HepG2 (cell line): ENCODE results near the gene PSAP. TPM values are rescaled to one million over a fixed set of nuclear protein-coding genes. Genes with fewer than 3 reads are reported as not detected.
A peak's percentile ranks its signal among the peaks of the same experiment; 100 is the strongest.

Source experiments
- ATF2 ChIP-seq: sonication (generic); formaldehyde crosslinking; IDR thresholded peaks from 2 replicates; pipeline ENCODE4 v1.4.0; 2020; ENCODE audit warnings: missing genetic modification reagents
- CSRNP1 ChIP-seq: sonication (generic); formaldehyde crosslinking; IDR thresholded peaks from 2 replicates; pipeline ENCODE4 v1.8.1; 2023; ENCODE audit warnings: mild to moderate bottlenecking, missing genetic modification reagents
- DR1 ChIP-seq: sonication (generic); formaldehyde crosslinking; IDR thresholded peaks from 2 replicates; pipeline ENCODE4 v1.8.0; 2021; ENCODE audit warnings: mild to moderate bottlenecking, missing genetic modification reagents, inconsistent platforms
- LRRFIP1 ChIP-seq: sonication (generic); formaldehyde crosslinking; conservative IDR thresholded peaks from 2 replicates; pipeline ENCODE4 v1.4.0; 2020; ENCODE audit warnings: missing genetic modification reagents
- MLLT10 ChIP-seq: sonication (generic); formaldehyde crosslinking; IDR thresholded peaks from 2 replicates; pipeline ENCODE4 v1.4.0; 2020; ENCODE audit warnings: missing genetic modification reagents
- MYNN ChIP-seq: sonication (generic); formaldehyde crosslinking; IDR thresholded peaks from 2 replicates; pipeline ENCODE4 v1.4.0; 2020; ENCODE audit warnings: mild to moderate bottlenecking, low read depth, missing genetic modification reagents
- POLR2AphosphoS5 ChIP-seq: IDR thresholded peaks from 2 replicates; pipeline ENCODE4 v1.6.1; 2012; ENCODE audit warnings: low read depth, low read length
- RORA ChIP-seq: sonication (generic); formaldehyde crosslinking; IDR thresholded peaks from 2 replicates; pipeline ENCODE4 v1.5.0; 2020; ENCODE audit warnings: mild to moderate bottlenecking, missing genetic modification reagents, moderate library complexity
- SP1 ChIP-seq, 2 experiments: fragments of 450-650 bp in 1 of 2; sonication (generic) in 1 of 2; formaldehyde crosslinking in 1 of 2; IDR thresholded peaks; 2 replicates each; pipeline versions ENCODE4 v1.4.0 to v1.6.1; 2016 to 2020; ENCODE audit warnings: missing genetic modification reagents in 1 of 2
- SRSF1 ChIP-seq: fragments of 200-400 bp; formaldehyde crosslinking; optimal IDR thresholded peaks from 2 replicates; pipeline ENCODE3; 2017; ENCODE audit warnings: mild to moderate bottlenecking, low read depth, low read length, moderate library complexity
- TEF ChIP-seq: sonication (generic); formaldehyde crosslinking; IDR thresholded peaks from 2 replicates; pipeline ENCODE4 v1.5.0; 2020; ENCODE audit warnings: missing genetic modification reagents
- THAP11 ChIP-seq: IDR thresholded peaks from 2 replicates; pipeline ENCODE4 v1.6.1; 2016; ENCODE audit warnings: missing biosample characterization, missing genetic modification reagents
- TOPORS ChIP-seq: sonication (generic); formaldehyde crosslinking; IDR thresholded peaks from 2 replicates; pipeline ENCODE4 v1.8.0; 2023; ENCODE audit warnings: mild to moderate bottlenecking, missing genetic modification reagents
- YY1 ChIP-seq: IDR thresholded peaks from 2 replicates; pipeline ENCODE4 v1.6.1; 2011; ENCODE audit warnings: low read length, low read depth, moderate library complexity, mild to moderate bottlenecking; ENCODE audit not compliant: insufficient read depth, insufficient replicate concordance
- ZBTB7B ChIP-seq: sonication (generic); formaldehyde crosslinking; IDR thresholded peaks from 2 replicates; pipeline ENCODE4 v1.4.0; 2020; ENCODE audit warnings: missing genetic modification reagents
- ZNF101 ChIP-seq: sonication (generic); formaldehyde crosslinking; IDR thresholded peaks from 2 replicates; pipeline ENCODE4 v1.4.0; 2020; ENCODE audit warnings: mild to moderate bottlenecking, low read depth, missing genetic modification reagents, borderline replicate concordance
- ZNF20 ChIP-seq: sonication (generic); formaldehyde crosslinking; IDR thresholded peaks from 2 replicates; pipeline ENCODE4 v1.4.0; 2020; ENCODE audit warnings: mild to moderate bottlenecking, moderate library complexity, missing genetic modification reagents
- ZNF414 ChIP-seq: sonication (generic); formaldehyde crosslinking; IDR thresholded peaks from 2 replicates; pipeline ENCODE4 v1.5.0; 2020; ENCODE audit warnings: missing genetic modification reagents
- ZNF567 ChIP-seq: sonication (generic); formaldehyde crosslinking; IDR thresholded peaks from 2 replicates; pipeline ENCODE4 v1.8.1; 2023; ENCODE audit warnings: mild to moderate bottlenecking, missing genetic modification reagents, borderline replicate concordance
- ZNF619 ChIP-seq: sonication (generic); formaldehyde crosslinking; IDR thresholded peaks from 2 replicates; pipeline ENCODE4 v1.4.0; 2020; ENCODE audit warnings: mild to moderate bottlenecking, missing genetic modification reagents
- ZNF775 ChIP-seq: sonication (generic); formaldehyde crosslinking; IDR thresholded peaks from 2 replicates; pipeline ENCODE4 v1.4.0; 2020; ENCODE audit warnings: missing genetic modification reagents, mild to moderate bottlenecking, moderate library complexity, borderline replicate concordance
- ZNF879 ChIP-seq: sonication (generic); formaldehyde crosslinking; IDR thresholded peaks from 2 replicates; pipeline ENCODE4 v1.8.1; 2023; ENCODE audit warnings: missing genetic modification reagents
- ZSCAN25 ChIP-seq: sonication (generic); formaldehyde crosslinking; IDR thresholded peaks from 2 replicates; pipeline ENCODE4 v1.8.0; 2022; ENCODE audit warnings: mild to moderate bottlenecking, missing genetic modification reagents
- polyA plus RNA-seq, 8 experiments: library from polyadenylated mRNA; depleted of rRNA in 3 of 8; stranded (reverse) in 7 of 8; unstranded in 1 of 8; fragments of >200 nt; fragmentation: Illumina TruSeq in 4 of 8; extraction: Trizol in 4 of 8; gene quantifications; 2 replicates each; pipeline versions ENCODE4 v1.2.1 to v1.2.3, GENCODE V29; 2011 to 2016; ENCODE audit warnings: low read depth in 4 of 8, missing spikeins in 1 of 8, mixed read lengths in 1 of 8; ENCODE audit not compliant: insufficient read depth in 1 of 8
- total RNA-seq, 5 experiments: library from RNA; depleted of rRNA; stranded (reverse); fragments of >200 nt; fragmentation: Illumina TruSeq; extraction: Trizol; gene quantifications; 2 replicates each; pipeline ENCODE4 v1.2.3, GENCODE V29; 2016; ENCODE audit warnings: low read depth in 1 of 5

The PSAP gene
- total and polyA plus RNA-seq, 2 of the 13 experiments (the other 11 are each of a cell fraction or from before 2014, with no cell fraction given) = 323 to 643 TPM

GRCh38 chr10:71850743-71851464 is at the start of gene PSAP (continued):
- no peak for TF ChIP-seq CSRNP1 (CRISPR knock-in tag)
- TF ChIP-seq DR1 (CRISPR knock-in tag) = peak; percentile 91
- no peak for TF ChIP-seq SP1 (IDR thresholded peaks at IDR 0.05)
- peak; percentile 60 for TF ChIP-seq SP1 (CRISPR knock-in tag; IDR thresholded peaks at IDR 0.05)
- peak; percentile 68 for TF ChIP-seq ZSCAN25
- peak; percentile 97 for TF ChIP-seq POLR2AphosphoS5
- no peak for TF ChIP-seq ZNF414 (CRISPR knock-in tag)
- TF ChIP-seq ZNF619 (CRISPR knock-in tag) = peak; percentile 74
- TF ChIP-seq ZNF20 = no peak
- no peak for TF ChIP-seq ATF2 (CRISPR knock-in tag)
- peak; percentile 23 for TF ChIP-seq YY1
- TF ChIP-seq MYNN (CRISPR knock-in tag) = no peak
- TF ChIP-seq ZNF879 (CRISPR knock-in tag) = no peak
- no peak for TF ChIP-seq ZNF775 (CRISPR knock-in tag)
- 0 out of 2 replicates have a peak, but pooled peaks have one; percentile 52 for TF ChIP-seq ZNF567 (CRISPR knock-in tag)
- TF ChIP-seq THAP11 (CRISPR knock-in tag) = peak; percentile 69
- no peak for TF ChIP-seq MLLT10
- no peak for TF ChIP-seq ZNF101 (CRISPR knock-in tag)
- no peak for TF ChIP-seq RORA (CRISPR knock-in tag)
- TF ChIP-seq TOPORS = no peak
- peak; percentile 89 for TF ChIP-seq SRSF1
- peak; percentile 92 for TF ChIP-seq ZBTB7B (CRISPR knock-in tag)
- TF ChIP-seq TEF = no peak
- TF ChIP-seq LRRFIP1 (CRISPR knock-in tag) = no peak
